Measurements from ENCODE around the gene RPS29.

DNA sequence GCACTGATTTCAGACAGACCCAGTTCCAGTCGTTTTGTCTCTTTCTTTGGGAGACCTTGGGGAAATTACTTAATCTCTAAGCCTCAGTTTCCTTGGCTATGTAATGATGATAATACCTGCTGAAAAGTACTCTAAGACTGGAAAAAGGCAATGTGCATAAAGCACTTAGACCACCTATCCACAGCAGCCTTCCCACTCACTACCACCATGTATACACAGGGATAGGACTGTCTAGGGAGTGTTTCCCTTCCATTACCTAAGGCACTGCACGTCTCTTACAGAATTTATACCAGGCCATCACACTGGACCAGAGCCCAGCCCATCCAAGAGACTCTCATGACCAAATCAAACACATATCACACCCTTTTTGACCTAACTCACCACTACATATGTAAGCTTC lies 6.3 kb downstream of the RPS29 start:
- TF ChIP-seq, protein P1, sequence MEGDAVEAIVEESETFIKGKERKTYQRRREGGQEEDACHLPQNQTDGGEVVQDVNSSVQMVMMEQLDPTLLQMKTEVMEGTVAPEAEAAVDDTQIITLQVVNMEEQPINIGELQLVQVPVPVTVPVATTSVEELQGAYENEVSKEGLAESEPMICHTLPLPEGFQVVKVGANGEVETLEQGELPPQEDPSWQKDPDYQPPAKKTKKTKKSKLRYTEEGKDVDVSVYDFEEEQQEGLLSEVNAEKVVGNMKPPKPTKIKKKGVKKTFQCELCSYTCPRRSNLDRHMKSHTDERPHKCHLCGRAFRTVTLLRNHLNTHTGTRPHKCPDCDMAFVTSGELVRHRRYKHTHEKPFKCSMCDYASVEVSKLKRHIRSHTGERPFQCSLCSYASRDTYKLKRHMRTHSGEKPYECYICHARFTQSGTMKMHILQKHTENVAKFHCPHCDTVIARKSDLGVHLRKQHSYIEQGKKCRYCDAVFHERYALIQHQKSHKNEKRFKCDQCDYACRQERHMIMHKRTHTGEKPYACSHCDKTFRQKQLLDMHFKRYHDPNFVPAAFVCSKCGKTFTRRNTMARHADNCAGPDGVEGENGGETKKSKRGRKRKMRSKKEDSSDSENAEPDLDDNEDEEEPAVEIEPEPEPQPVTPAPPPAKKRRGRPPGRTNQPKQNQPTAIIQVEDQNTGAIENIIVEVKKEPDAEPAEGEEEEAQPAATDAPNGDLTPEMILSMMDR (IDR thresholded peaks at IDR 0.05): no peak
- no peak for TF ChIP-seq POLR2AphosphoS5 (IDR thresholded peaks at IDR 0.05; ENCODE audit: insufficient read depth in 1 of 2, low read depth in 1 of 2)
- no peak for TF ChIP-seq POLR2A (IDR thresholded peaks at IDR 0.05)
